GM21367 (cell line): ENCODE measurements around the gene RIPOR1.

Source experiments
- ATAC-seq: cut with Tn5 transposase; IDR thresholded peaks from one replicate; pipeline ENCODE4 v1.9.1; 2021; ENCODE audit not compliant: unreplicated experiment

RIPOR1 gene

GRCh38 chr16:67539271-67539670 lies 10.6 kb downstream of the RIPOR1 start:
- ATAC-seq = no peak

DNA sequence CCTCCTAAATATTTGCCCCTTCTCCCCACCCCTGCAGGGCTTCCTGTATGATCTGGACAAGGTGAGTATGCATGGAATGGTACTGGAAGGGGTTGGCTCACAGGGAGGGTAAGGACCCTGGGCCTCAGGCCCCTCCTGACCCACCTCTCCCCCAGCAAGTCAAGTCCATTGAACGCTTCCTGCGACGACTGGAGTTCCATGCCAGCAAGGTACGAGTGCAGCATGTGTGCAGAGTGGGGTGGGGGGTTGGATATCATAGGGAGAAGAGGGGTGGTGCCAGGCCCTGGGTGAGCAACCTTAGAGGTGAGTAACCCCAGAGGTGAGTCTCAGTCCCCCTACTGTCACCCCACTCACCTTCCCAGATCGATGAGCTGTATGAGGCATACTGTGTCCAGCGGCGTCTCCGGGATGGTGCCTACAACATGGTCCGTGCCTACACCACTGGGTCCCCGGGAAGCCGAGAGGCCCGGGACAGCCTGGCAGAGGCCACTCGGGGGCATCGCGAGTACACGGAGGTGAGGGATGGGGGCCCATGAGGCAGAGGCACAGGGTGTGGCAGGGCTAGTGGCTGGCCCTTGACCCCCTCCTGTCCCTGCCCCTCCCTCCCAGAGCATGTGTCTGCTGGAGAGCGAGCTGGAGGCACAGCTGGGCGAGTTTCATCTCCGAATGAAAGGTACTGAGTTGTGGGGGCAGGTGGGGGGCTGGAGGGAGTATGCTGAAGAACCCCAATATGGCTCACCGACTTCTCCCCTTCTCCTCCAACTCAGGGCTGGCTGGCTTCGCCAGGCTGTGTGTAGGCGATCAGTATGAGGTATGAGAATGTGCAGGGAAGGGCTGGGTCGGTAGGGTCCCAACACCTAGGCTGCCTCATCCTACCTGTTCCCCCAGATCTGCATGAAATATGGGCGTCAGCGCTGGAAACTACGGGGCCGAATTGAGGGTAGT lies 11.3 kb downstream of the RIPOR1 start:
- no peak for ATAC-seq

GRCh38 chr16:67540756-67541155 lies 12.1 kb downstream of the RIPOR1 start:
- no peak for ATAC-seq

DNA sequence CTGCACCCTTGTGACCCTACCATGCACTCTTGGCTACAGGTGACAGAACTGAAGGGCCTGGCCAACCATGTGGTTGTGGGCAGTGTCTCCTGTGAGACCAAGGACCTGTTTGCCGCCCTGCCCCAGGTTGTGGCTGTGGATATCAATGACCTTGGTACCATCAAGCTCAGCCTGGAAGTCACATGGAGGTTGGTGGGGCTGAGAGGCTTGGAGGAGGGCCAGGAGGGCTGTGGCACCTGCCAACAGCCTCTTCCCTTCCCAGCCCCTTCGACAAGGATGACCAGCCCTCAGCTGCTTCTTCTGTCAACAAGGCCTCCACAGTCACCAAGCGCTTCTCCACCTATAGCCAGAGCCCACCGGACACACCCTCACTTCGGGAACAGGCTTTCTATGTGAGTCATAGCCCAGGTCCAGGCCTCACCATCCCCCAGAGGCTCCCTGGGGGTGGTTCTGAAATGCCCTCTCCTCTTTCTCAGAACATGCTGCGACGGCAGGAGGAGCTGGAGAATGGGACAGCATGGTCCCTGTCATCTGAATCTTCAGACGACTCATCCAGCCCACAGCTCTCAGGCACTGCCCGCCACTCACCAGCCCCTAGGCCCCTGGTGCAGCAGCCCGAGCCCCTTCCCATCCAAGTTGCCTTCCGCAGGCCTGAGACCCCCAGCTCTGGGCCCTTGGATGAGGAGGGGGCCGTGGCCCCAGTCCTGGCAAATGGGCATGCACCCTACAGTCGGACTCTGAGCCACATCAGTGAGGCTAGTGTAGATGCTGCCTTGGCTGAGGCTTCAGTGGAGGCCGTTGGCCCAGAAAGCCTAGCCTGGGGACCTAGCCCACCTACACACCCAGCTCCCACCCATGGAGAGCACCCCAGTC lies 13.0 kb downstream of the RIPOR1 start:
- ATAC-seq = no peak

DNA sequence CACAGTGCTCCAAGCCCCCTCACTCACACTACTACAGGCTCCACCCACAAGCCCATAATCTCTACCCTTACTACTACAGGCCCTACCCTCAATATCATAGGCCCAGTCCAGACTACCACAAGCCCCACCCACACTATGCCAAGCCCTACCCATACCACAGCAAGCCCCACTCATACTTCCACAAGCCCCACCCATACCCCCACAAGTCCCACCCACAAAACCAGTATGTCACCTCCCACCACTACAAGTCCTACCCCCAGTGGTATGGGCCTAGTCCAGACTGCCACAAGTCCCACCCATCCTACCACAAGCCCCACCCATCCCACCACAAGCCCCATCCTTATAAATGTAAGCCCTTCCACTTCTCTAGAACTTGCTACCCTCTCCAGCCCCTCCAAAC lies 13.8 kb downstream of the RIPOR1 start:
- no peak for ATAC-seq

- ATAC-seq = no peak
Measured at GRCh38 chr16:67543036-67543435, 14.4 kb downstream of the RIPOR1 start.

DNA sequence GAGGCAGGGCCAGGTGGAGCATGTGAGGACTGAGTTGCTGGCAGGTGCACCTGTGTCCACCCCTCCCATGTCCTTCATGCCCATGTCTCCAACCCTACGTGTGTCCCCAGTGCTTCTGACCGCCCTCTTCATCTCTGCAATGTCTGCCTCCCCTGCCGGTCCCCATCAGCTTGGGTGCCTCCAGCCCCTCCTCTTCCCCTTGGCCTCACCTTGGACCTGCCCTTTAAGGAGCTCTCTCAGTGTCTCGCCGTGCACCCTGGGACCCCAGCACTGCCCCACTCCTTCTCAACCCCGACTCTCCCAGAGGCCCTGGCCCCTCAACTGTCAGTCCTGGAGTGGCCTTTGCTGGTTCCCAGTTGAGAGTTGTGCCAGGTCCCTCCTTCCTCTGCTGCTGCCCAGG lies 15.0 kb downstream of the RIPOR1 start:
- ATAC-seq = no peak

GRCh38 chr16:67544329-67544841 lies 15.8 kb downstream of the RIPOR1 start:
- ATAC-seq = no peak

DNA sequence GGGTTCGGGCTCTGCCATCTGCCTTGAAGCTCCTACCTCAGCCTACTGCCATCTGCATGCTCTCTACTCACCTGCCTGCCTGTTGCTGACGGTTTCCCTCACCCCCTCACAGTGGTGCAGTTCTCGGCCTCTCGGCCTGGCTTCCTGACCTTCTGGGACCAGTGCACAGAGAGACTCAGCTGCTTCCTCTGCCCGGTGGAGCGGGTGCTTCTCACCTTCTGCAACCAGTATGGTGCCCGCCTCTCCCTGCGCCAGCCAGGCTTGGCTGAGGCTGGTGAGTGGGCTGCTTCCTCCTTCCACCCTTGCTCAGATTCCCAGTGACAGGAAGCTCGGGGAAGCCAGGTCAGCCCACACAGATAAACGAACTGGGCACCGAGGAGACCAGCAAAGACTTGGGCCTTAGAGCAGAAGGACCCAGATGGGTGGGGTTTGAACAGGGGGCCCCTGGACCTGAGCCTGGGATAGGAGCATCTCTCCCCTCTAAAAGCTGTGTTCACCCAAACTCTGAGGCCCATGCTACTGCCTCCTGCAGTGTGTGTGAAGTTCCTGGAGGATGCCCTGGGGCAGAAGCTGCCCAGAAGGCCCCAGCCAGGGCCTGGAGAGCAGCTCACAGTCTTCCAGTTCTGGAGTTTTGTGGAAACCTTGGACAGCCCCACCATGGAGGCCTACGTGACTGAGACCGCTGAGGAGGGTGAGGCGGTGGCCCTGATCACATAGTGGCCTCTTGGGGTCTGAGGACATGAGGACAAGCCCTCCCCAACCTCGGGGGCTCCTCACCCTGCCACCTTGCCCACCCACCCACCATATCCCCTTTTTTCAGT lies 16.4 kb downstream of the RIPOR1 start:
- no peak for ATAC-seq

GRCh38 chr16:67545665-67546024 lies 17.0 kb downstream of the RIPOR1 start:
- ATAC-seq = no peak

GRCh38 chr16:67546091-67546501 lies 17.5 kb downstream of the RIPOR1 start:
- no peak for ATAC-seq

GRCh38 chr16:67546761-67547422 lies 18.3 kb downstream of the RIPOR1 start:
- no peak for ATAC-seq

DNA sequence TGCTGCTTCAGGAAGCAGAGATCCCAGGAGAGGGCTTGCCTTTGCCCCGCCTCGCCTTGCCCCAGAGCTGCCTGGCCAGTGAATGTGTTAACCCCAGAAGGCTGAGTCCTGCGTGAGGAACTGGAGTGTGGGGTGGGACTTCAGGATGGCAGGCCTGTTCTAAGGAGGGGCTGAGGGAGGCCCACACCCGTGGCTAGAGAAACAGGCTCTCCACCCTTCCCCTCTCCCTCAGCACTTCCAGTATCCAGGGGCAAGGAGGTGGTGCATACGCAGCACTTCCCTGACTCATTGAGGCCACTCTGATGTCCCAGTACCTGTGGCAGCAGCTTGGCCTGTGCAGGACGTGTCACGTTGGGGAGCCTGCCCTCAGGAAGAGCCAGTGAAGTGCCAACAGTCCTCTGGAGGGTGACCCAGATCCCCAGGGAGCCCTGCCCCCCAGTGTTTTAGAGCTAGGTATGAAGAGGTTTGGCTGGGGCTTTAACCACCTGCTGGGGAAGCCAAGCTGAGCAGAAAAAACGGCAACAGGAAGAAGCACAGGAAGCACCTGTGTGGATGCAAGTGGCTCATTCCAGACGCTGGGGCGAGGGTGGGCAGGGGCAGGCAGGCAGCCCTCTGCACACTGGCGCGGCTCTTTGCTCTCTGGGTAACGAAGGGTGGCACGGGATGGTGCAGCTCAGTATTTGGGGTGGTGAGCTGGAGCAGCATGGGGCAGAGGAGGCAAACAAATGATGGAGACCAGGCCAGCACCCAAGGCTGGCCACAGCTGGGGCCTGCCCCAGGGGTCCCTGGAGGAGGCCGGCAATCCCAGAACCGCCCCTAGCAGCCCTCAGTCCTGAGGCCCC lies 19.0 kb downstream of the RIPOR1 start:
- no peak for ATAC-seq

DNA sequence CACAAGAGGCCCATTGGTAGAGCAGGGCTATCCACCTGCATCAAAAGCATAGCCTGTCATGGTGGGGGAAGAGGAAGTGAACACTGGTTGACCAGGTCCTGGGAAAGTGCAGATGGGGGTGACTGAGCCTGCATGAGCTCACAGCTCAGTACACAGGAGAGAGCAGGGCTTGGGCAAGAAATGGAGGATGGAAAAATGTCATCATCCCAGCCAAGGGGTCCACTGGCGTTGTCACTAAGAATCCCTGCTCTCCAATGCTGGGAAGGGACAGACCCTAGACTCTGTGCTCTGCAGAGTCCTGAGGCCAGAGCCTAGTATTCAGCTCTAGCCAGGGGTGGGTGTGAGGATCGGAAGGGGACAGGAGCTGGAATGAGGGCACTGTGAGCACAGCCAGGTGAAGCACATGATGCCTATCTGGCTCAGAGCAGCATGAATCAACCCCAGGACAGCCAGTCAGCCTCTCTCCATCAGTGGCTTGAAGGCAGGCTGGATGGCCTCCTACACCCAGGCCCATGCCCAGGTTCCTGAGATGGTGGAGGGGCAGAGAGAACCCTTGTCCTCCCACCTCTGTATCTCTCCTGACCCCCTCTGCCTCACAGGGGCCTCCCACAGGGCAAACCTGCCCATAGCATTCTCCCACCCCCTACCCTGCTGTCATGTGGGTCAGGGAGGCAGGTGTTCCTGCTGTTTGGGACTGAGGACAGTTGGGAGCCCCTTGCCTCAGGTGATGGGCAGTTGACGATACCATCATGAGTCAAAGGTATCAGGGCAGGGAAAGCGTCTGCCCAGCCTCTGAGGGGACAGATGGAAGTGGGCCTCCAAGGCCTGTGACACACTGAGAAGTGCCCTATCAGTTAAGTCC lies 19.9 kb downstream of the RIPOR1 start:
- ATAC-seq = no peak

DNA sequence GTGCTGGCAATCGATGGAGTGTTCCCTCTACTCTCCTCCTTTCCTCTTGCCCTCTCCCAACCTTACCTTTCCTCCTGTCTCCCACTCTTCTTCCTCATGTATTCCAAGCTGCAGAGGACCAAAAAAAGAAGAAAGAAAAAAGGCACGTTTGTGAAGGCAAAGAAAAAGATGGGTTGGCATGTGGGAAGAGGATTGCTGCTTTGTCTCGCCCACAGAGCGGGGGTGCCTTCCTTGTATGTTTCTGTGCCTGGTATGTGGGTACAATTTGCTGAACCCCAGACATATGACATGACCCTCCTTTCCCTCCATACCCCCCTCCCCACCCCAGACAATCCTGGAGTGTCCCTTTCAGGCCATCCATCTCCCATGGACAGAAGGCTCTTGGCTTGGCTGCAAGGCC lies 20.6 kb downstream of the RIPOR1 start:
- no peak for ATAC-seq

GRCh38 chr16:67549936-67550335 lies 21.3 kb downstream of the RIPOR1 start:
- no peak for ATAC-seq

- ATAC-seq = no peak
Measured at GRCh38 chr16:67551091-67551490, 22.5 kb downstream of the RIPOR1 start.

DNA sequence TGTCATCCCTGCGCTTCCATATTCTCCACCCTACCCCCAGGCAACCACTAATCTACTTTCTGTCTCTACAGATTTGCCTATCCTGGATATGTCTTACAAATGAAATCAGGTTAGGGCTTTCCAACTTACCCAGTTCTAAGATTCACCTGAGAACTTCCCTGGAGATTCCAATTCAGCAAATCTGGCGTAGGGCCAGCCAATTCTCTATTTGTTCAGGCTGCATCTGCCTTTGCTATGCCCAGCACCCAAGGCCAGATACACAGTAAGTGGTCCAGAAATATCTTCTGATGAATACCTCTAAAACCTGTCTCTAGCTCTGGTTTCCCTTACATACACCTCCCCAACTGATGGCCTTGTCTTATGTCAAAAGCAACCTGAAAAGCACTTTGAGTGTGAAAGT lies 23.3 kb downstream of the RIPOR1 start:
- ATAC-seq = no peak

DNA sequence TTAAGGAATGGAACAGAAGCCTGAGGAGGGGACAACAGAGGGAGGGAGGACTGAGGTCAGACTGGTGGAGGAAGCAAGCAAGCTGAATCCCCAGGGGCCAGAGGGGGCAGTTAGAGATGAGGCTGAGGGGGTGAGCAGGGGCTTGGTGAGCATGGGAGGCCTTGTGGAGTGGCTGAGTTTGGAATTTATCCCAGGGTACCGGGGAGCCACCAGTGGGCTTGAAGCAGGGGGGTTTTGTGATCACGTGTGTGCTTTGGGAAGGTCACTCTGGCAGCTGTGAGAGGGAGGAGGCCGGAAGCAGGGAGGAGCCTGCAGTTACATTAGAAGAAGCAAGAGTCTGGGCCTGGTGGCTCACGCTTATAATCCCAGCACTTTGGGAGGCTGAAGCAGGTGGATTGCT lies 23.8 kb downstream of the RIPOR1 start:
- ATAC-seq = no peak
